ENCODE data around the gene BCL2L1.

GRCh38 chr20:31731321-31731717, 8.7 kb upstream of the BCL2L1 start:
- TF ChIP-seq POLR2A (IDR thresholded peaks at IDR 0.05; ENCODE audit: low read depth, low read length) (no peak), PAX5 (IDR thresholded peaks at IDR 0.05; ENCODE audit: insufficient read depth, low read length, severe bottlenecking) (no peak)

Measured in GM12891 (cell line).